COLO668 (cell line): ENCODE data around the gene MRPL36.
A peak's percentile ranks its signal among the peaks of the same experiment; 100 is the strongest.

Experiments
- DNase-seq: peaks from one replicate; lab custom pipeline; 2025; ENCODE audit not compliant: unreplicated experiment; lab: John Stamatoyannopoulos, UW

The MRPL36 gene

GRCh38 chr5:1751864-1752822, 47.5 kb downstream of the MRPL36 start:
- no peak for DNase-seq

- peak; percentile 46 for DNase-seq
Observed at GRCh38 chr5:1751026-1751863, 48.4 kb downstream of the MRPL36 start.

- DNase-seq, result no peak
Observed at GRCh38 chr5:1750469-1750868, 49.2 kb downstream of the MRPL36 start.

- no peak for DNase-seq
Observed at GRCh38 chr5:1749346-1750124, 50.1 kb downstream of the MRPL36 start.

GRCh38 chr5:1748845-1749244, 50.8 kb downstream of the MRPL36 start:
- DNase-seq, result no peak
